WERI-Rb-1 (cell line): ENCODE measurements around the gene NPW.

Experiments used
- DNase-seq: peaks from one replicate; pipeline ENCODE4 v3.0.0-alpha.2; 2020
- H3K27ac ChIP-seq: fragments of 250-450 bp; sonication (Bioruptor Pico); 2 replicates; pipeline ENCODE4 v1.5.1; 2020; ENCODE audit warnings: mild to moderate bottlenecking, moderate library complexity
- H3K27me3 ChIP-seq: fragments of 250-450 bp; sonication (Bioruptor Pico); 2 replicates; pipeline ENCODE4 v1.5.1; 2021; ENCODE audit warnings: mild to moderate bottlenecking, low read depth, moderate library complexity; ENCODE audit not compliant: insufficient read depth, severe bottlenecking
- H3K36me3 ChIP-seq: fragments of 250-450 bp; sonication (Bioruptor Pico); 2 replicates; pipeline ENCODE4 v1.5.1; 2020; ENCODE audit warnings: mild to moderate bottlenecking, moderate library complexity
- H3K4me3 ChIP-seq: 2 replicates; pipeline ENCODE4 v1.5.1; 2011; ENCODE audit warnings: low read depth, mild to moderate bottlenecking, control low read depth, low read length
- H3K9me3 ChIP-seq: fragments of 250-450 bp; sonication (Bioruptor Pico); 2 replicates; pipeline ENCODE4 v1.5.1; 2021; ENCODE audit warnings: mild to moderate bottlenecking, moderate library complexity; ENCODE audit not compliant: severe bottlenecking
- TF ChIP-seq, protein P1 (sequence below): IDR thresholded peaks from 2 replicates; pipeline ENCODE4 v1.5.1; 2011; ENCODE audit warnings: low read depth, mild to moderate bottlenecking, control low read depth, inconsistent platforms, low read length

Gene NPW

DNA sequence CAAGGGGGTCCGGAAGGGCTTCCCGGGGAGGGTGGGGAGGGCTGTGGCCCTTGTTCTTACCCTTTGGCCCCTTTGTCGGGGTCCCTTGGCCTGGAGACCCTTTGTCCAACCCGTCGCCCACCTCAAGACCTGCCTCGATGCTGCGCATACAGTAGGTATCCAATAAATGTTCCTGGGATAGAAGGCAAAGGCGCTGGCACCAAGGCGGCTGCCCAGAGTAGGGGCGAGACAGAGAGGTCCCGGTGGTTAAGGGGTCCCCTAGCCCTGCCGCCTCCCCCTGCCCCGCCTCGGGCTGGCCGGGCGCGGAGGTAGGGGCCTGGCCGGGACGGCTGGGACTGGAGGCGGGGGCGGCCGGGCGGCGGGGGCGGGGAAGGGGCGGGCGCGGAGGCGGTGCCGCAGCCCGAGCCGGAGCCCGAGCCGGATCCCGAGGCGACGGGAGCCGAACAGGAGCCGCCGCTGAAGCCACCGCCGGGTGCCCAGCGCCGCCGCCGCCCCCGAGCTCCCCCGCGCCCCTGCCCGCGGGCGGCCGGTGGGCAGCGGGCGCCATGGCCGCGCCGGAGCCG, 7.0 kb downstream of the NPW start, which contains the start of gene NHERF2:
NHERF2 (plus strand) TSS at position 442 of the 563 bp plus-strand sequence; CDS start at position 546, 104 bp downstream.
- H3K27me3 ChIP-seq = no peaks in the 10 kb centered on the region
- H3K4me3 ChIP-seq = peak within 1 kb of the TSS; percentile 41
- no peaks in the 10 kb centered on the region for H3K9me3 ChIP-seq
- TF ChIP-seq, protein P1, sequence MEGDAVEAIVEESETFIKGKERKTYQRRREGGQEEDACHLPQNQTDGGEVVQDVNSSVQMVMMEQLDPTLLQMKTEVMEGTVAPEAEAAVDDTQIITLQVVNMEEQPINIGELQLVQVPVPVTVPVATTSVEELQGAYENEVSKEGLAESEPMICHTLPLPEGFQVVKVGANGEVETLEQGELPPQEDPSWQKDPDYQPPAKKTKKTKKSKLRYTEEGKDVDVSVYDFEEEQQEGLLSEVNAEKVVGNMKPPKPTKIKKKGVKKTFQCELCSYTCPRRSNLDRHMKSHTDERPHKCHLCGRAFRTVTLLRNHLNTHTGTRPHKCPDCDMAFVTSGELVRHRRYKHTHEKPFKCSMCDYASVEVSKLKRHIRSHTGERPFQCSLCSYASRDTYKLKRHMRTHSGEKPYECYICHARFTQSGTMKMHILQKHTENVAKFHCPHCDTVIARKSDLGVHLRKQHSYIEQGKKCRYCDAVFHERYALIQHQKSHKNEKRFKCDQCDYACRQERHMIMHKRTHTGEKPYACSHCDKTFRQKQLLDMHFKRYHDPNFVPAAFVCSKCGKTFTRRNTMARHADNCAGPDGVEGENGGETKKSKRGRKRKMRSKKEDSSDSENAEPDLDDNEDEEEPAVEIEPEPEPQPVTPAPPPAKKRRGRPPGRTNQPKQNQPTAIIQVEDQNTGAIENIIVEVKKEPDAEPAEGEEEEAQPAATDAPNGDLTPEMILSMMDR = no peak
- H3K27ac ChIP-seq = no peak within 1 kb of the TSS
- DNase-seq = peak; percentile 38
- peaks cover 10% of the 10 kb centered on the region for H3K36me3 ChIP-seq

DNA sequence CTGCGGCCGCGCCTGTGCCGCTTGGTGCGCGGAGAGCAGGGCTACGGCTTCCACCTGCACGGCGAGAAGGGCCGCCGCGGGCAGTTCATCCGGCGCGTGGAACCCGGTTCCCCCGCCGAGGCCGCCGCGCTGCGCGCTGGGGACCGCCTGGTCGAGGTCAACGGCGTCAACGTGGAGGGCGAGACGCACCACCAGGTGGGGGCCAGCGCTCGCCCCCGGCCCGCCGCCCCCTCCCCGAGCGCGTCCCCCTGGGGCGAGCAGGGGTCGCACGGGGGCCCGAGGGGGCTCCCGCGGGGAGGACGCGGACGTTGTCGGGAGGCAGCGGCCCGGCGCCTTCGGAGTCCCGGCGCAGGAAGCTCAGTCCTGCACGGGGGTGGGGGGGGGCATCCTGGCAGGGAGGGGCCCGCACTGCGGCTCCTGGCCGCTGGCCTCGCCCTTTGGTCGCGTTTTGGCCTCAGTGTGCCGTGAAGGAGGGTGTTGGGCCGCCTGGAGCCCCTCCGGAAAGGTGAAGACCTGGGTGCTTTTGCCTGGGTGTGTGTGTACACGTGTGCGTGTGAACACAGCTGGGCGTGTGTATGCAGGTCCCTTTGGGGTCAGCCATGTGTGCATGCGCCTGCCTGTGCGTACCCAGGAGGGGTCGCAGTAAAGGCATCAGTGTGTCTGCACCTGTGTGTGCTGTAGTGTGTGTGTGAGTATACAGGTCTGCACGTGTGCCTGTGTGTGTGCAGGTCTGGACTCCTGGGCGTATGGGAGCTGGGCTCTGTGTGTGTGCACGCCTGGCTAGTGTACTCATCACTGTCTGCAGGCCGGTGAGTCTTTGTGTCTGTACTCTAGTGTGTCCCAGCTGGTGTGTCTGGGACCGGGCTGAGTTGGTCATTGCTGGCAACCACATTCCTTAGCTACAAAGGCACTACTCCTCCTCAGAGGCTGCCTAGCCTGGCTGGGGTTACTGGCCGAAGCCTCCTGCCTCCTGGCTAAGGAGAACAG, 7.7 kb downstream of the NPW start:
- TF ChIP-seq, protein P1 = peak; percentile 48
- H3K27me3 ChIP-seq = no peaks in the 10 kb centered on the region
- H3K9me3 ChIP-seq = no peaks in the 10 kb centered on the region
- H3K27ac ChIP-seq = no peak overlapping the region
- peak overlapping the region; percentile 41 for H3K4me3 ChIP-seq
- peak; percentile 51 for DNase-seq
- peaks cover 14% of the 10 kb centered on the region for H3K36me3 ChIP-seq

DNA sequence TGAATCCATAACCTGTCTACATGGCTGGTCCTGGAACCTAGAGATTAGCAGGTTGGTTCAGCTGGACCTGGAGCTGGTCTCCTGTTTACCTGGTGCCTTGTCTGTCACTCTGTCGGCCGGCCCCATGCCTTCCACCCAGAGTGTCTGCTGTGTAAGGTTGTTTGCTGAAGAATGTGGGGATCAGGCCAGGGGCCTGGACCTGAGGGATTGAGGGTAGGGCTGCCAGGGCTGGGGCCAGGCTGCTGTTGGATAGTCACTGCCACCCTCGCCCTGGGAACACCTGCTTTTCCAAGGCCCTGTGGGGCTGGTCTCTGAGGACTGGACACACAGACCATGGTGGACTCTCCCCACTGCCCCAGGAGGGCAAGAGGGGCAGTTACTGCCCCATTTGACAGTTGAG, 8.6 kb downstream of the NPW start:
- no peak overlapping the region for H3K4me3 ChIP-seq

DNA sequence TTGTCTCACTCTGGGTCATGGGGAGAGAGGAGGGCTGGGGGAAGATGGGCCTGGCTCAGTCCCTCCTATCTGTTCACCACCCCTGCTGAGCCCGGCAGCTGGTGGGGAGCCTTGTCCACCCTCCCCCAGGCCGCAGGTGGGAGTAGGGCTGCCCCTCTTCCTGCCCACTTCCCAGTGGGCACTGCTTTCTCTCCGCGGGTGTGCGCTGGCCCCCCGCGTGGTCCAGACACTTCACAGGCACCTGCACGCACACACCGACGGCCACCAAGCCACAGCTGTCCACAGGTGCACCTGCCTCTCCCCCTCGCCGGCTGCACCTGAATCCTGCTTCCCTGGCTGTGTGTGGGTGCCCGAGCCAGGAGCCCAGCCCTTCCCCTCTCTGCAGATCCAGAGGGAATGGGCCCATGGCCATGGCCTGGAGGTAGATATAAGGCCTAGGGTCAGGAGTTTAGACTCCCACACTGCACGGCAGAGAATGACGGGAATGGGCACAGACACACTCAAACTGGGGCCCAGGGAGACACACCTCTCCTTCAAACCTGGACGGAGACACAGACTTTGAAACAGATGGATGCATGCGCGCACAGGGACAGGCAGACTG, 9.1 kb downstream of the NPW start:
- no peak for DNase-seq
- H3K9me3 ChIP-seq = no peaks in the 10 kb centered on the region
- H3K27me3 ChIP-seq = no peaks in the 10 kb centered on the region
- no peak overlapping the region for H3K4me3 ChIP-seq
- no peak overlapping the region for H3K27ac ChIP-seq
- H3K36me3 ChIP-seq = peaks cover 14% of the 10 kb centered on the region
- TF ChIP-seq, protein P1 = no peak

More for the DNA sequence above, 8.6 kb downstream of the NPW start:
- no peaks in the 10 kb centered on the region for H3K9me3 ChIP-seq
- H3K36me3 ChIP-seq = peaks cover 14% of the 10 kb centered on the region
- no peaks in the 10 kb centered on the region for H3K27me3 ChIP-seq
- no peak overlapping the region for H3K27ac ChIP-seq
- DNase-seq = no peak
- TF ChIP-seq, protein P1 = no peak

DNA sequence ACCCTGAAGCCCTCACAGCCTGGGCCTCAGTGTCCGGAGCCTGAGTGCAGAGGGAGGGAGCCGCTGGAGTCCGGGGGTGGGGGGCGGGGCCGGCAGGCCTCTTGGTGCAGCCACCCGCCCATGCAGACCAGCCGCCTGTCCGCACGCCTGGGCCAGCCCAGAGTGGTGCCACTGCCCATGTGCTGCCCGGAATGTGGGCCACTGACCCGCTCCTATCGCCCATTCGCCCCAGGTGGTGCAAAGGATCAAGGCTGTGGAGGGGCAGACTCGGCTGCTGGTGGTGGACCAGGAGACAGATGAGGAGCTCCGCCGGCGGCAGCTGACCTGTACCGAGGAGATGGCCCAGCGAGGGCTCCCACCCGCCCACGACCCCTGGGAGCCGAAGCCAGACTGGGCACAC, 9.8 kb downstream of the NPW start:
- TF ChIP-seq, protein P1 = no peak
- H3K4me3 ChIP-seq = no peak overlapping the region
- H3K9me3 ChIP-seq = no peaks in the 10 kb centered on the region
- peaks cover 14% of the 10 kb centered on the region for H3K36me3 ChIP-seq
- no peaks in the 10 kb centered on the region for H3K27me3 ChIP-seq
- no peak for DNase-seq
- no peak overlapping the region for H3K27ac ChIP-seq
